HG02885 (cell line): ENCODE measurements around the gene L3MBTL4.
A peak's percentile ranks its signal among the peaks of the same experiment; 100 is the strongest.

Source experiments
- ATAC-seq: cut with Tn5 transposase; IDR thresholded peaks from one replicate; pipeline ENCODE4 v1.9.1; 2021; ENCODE audit warnings: mild to moderate bottlenecking; ENCODE audit not compliant: unreplicated experiment, poor library complexity

The L3MBTL4 gene

GRCh38 chr18:5975111-5976002 is 439.4 kb downstream of the L3MBTL4 start:
- ATAC-seq, result peak; percentile 77

DNA sequence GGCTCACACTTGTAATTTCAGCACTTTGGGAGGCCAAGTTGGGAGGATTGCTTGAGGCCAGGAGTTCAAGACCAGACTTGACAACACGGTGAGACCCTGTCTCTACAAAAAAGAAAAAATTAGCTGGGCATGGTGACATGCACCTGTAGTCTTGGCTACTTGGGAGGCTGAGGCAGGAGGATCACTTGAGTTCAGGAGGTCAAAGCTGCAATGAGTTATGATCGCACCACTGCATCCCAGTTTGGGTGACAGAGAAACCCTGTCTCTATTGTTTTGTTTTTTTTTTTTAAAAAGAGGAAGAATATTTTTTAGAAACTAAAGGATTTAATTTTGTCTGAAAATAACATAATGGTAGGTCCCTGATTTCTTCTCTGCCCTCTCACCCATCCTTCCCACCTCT is 440.0 kb downstream of the L3MBTL4 start:
- peak; percentile 19 for ATAC-seq

DNA sequence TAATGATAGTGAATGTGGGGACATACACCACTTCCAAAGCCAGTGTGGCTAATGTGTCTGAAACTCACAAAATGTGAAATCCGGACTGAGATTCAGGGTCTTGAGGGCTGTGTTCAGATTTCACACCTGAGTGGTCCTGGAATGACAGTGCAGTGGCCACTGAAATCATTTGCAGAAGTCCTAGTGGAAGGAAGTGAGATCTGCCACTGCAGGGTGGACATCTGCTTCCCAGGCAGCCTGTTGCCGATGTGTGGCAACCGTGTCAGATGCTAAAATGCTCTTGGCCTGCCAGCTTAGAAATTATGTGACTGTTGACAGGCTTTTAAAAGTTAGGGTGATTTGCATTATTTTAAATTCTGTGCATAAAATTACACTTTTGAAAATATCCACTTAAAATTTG is 441.6 kb downstream of the L3MBTL4 start:
- ATAC-seq, result peak; percentile 27

DNA sequence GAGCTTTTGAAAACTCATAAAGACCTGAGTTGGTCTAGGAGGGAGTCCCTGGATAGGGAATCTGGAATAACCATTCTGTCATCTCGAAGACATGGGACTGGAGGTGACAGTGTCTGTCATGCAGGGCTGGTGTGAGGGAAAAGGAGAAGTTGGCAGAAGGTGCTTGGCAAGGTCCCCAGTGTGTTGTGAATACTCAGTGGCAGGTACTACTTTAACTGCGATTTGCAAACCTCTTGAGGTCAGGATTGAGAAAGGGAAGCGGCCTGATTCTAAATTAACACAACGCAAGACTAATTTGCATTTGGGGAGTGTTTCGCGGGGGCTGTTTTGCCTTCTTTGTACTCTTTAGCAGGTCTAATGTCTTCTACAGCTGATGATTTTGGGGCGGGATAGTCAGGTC is 442.4 kb downstream of the L3MBTL4 start:
- ATAC-seq, result peak; percentile 53

GRCh38 chr18:5969989-5970403 is 444.7 kb downstream of the L3MBTL4 start:
- no peak for ATAC-seq

DNA sequence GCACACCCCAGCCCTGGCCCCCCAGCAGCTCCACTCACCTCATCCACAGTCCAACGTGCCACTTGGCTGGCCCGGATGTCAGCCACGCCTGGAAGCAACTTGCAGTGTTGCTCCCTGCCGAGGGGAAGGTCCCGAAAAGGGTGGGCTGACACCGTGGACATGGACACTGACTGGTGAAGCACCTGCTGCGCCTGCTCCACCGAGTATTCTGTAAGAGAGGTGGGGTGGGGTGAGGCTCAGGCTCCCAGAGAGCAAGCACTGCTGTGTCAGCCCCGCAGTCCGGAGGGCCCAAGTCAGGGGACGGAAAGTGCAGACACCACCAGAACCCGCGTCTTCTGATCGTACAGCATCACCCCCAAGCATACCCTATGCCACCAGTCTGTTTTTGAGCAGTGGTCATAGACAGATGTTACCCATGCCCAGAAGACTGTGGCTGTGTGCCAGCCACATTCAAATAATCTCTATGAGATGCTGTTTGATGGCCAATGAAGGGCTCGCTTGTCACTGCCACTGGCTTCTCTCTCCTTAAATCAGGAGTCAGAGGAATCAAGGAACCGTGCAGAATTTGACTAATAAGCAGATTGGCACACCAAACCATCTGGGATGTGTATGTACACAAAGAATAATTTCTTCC is 445.2 kb downstream of the L3MBTL4 start:
- no peak for ATAC-seq

- no peak for ATAC-seq
Observed at GRCh38 chr18:5967666-5968065, 447.0 kb downstream of the L3MBTL4 start.

DNA sequence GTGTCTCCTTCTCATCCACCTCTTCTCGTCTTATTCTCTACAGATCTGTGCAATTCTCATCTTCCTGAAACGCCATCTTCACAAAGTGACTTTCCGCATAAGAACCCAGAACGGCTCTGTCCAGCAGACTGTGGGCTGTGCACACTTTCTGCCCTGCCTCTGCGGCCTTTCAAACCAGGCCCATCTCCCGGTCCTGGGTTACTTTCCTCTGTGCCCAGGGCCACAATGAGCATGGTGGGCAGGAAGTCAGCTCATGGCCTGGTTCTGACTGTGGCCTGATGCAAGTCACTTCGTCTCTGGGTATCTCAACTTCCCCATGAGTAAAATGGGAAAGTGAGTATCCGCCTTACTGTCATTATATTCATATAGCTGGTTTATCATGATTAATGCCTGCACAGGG is 447.7 kb downstream of the L3MBTL4 start:
- ATAC-seq, result no peak

DNA sequence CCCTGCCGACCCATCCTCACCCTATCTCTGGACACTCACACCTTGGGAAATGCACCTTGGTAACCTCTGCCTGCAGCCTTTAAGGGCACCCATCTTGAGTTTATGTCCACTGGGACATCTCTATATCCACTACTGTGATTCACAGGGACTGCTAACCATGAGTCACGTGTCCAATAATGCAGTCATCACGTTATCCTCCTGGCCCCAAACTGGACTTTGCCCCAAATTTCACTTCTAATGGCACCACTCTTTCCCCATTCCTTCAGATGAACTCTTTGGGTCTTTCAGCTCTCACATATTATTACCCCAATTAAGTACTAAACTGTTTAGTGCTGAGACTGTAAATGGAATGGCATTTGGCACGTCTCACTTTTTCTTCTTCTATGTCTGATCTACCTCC is 448.2 kb downstream of the L3MBTL4 start:
- ATAC-seq, result no peak

DNA sequence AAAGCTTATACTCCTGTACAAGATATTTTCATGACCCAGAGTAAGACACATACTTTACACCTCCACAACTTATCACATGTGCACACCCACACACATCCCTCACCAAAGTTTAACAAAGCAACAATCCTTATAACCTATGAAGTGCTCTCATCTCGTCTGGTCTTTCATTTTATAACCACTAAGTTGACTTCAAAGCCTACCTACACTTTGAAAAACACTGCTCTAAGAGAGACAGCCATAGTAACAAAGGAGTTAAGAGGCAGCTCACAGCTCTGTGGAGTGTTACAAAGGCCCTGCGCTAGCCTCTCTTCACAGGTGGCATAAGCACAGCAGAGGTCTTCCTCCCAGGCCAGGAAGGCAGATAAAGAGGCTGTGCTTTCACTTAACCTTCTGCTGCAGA is 449.7 kb downstream of the L3MBTL4 start:
- no peak for ATAC-seq

GRCh38 chr18:5964596-5964995 is 450.1 kb downstream of the L3MBTL4 start:
- no peak for ATAC-seq

GRCh38 chr18:5964108-5964507 is 450.6 kb downstream of the L3MBTL4 start:
- no peak for ATAC-seq

- ATAC-seq, result no peak
Observed at GRCh38 chr18:5963267-5963666, 451.4 kb downstream of the L3MBTL4 start.

GRCh38 chr18:5962362-5962761 is 452.3 kb downstream of the L3MBTL4 start:
- ATAC-seq, result no peak

DNA sequence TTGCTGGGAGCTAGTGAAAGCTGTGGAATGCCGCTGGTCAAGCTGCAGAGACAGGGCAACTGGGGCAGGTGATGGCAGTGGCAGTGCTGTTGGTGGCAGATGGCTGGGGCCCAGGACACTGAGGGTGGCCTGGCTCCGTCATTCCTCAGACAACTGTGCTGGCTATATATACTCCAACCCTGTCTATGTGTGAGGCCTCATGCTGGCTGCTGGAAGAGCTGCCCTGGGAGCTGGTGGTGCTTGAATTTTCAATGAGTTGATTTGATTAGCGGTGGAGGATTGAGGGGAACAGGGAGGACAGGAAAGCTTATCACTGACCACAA is 452.9 kb downstream of the L3MBTL4 start:
- ATAC-seq, result no peak

GRCh38 chr18:5961097-5961827 is 453.4 kb downstream of the L3MBTL4 start:
- ATAC-seq, result no peak

DNA sequence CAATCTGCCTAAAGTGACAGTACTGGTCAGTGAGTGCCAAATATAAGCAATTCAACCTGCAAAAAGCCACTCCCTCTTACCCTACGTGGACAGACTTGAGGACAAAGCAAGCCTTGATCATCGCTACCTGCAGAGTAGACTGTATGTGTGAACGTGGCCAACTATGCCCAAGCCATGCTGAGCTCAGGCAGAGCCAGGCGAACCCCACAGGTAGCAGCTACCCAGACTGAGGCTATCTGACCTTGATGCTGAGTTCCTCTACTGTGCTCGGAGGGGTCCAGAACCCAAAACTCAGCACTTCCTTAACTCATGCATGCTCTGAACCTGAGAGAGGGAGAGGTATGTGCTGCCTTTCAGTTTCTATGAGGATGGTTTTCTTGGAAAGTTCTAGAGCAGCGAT is 455.9 kb downstream of the L3MBTL4 start:
- no peak for ATAC-seq

DNA sequence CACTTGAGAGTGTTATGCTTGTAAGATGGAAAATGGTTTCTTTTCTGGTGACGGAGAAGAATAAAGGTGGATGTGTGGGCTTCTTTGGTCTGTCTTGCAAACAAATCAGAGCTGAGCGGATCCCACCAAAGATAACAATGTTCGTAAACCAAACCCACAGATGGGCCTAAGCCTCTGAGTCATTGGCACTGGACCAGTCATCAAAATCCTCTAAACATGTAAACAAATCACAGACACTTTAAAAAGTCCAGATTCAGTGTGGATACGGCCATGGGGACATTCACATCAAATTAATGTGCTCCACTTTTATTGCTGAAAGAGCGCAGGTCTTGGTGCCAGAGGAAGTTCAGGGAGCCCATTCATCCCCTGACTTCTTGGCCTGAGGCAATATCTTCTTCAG is 458.9 kb downstream of the L3MBTL4 start:
- no peak for ATAC-seq

- ATAC-seq, result no peak
Observed at GRCh38 chr18:5951515-5952091, 463.1 kb downstream of the L3MBTL4 start.

DNA sequence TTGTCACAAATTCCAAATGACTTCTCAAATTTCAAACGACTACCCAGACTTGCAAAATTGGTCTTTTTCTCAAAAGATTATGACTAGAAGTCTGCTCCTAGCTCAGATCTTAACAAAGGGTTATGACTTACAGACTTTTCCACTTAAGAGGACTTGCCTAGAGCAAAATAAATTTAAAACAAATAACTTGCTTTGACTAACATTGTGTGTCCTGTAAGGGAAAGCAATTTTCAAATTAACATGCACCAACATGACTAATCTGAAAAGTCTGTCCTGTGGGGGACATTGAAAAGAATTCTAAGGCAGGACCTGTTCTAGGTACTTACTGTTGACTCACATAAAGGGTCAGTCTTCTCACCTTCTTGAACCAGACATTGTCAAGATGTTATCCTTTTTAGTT is 465.9 kb downstream of the L3MBTL4 start:
- ATAC-seq, result no peak

DNA sequence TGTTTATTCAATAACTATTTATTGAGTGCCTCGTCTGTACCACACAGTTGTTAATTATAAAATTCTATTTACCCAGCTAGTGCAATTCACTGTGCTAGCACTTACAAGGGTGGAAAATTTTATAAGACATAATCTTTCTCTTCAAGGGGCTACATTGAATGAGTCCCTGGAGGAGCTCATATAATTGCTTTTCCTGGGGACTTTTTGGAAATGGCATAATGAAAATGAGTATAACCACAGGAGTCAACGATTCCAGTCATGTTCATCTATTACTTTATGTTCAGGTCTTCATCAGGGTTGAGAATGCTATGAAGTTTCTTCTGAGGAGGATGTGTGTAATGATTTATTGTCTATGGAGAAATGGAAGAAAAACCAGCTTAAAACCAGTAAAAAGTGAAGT is 466.5 kb downstream of the L3MBTL4 start:
- ATAC-seq, result no peak
